COLO829 (cell line): ENCODE data around the gene STAG1.
"Not testable (repeated sequence)": the region's sequence is repeated elsewhere in the genome, so short reads cannot be mapped to it uniquely, and the experiment has no call there.

Experiments
- DNase-seq: peaks from one replicate; pipeline ENCODE4 v3.0.0; 2012; ENCODE audit warnings: low spot score

STAG1 gene

DNA sequence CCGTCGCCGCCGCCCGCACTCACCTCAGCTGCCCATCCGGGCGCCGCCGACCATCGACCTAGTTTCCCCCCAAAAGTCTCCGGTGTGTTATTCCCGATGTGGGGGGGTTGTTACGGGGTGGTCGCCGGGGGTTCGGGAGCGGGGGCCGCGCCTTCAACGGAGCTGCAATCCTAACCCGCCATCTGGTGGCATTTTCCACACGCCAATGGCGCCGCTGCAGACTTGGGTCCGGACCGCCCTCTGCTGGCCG is at the start of gene STAG1:
Gene STAG1, minus strand, starts transcription at position 207 of the 250 bp plus-strand sequence. CDS start 121,480 bp downstream, outside the sequence.
- no peak for DNase-seq

DNA sequence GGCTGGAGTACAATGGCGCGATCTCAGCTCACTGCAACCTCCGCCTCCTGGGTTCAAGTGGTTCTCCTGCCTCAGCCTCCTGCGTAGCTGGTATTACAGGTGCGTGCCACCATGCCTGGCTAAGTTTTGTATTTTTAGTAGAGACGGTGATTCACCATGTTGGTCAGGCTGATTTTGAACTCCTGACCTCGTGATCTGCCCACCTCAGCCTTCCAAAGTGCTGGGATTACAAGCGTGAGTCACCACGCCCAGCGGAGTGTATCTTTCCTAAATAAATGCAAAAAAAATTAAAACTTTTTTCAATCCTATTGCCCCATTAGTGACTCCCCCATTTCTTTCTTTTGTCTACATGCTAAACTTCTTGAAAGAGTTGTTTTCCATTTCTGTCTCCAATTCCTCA is 49.0 kb upstream of the STAG1 start:
- DNase-seq = not testable (repeated sequence)

DNA sequence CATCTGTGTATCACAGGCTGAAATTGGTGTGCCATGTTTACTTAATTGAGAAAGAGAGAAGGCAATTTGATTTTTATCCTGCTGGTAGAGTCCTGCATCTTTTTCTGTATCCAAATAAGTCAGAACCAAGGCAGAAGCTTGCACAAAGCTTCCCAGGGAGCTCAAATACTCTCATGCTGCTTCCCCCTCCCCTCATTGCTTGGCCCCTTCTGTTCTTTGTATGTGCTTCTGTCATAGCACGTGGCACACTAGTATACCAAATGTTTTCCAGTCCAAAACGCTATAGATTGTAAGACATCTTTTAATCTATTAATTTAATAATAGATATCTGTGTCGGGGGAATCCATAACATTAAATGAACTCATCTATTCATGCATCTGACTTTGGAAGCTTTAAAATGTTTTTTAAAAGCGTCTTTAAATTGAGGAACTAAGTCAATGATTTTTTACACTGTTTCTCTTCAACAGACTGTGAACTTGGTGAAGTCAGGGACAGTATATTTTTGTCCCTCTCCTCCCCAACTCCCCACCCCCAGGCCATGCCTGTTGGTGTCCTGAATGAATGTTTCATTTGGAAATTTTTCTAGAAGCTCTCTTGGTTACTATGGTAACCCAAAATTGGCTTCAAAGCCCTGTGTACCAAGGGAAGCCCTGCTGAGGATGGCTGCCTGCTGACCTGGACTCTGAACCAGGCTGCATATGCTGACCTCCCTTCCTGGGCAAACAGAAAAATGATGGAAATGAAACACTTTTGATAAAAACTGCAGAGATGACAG is 40.6 kb upstream of the STAG1 start:
- no peak for DNase-seq

DNA sequence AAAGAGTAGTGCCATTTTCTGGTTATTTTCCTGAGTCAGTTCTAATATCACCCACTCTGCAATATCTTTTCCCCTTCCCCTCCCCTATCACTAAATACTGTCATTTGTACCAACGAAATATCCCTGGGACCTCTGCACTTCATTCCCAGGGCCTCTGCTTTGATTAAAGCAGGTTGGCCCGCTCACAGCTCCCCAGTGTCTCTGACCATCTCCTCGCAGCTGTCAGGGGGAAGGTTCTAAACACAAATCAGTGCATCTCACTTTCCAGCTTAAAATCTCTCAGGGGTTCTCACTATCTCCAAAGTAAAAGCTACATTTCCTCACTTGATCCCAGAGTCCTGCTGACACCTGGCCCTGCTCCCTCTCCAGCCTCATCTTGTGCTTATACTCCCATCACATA is 38.6 kb upstream of the STAG1 start:
- no peak for DNase-seq

DNA sequence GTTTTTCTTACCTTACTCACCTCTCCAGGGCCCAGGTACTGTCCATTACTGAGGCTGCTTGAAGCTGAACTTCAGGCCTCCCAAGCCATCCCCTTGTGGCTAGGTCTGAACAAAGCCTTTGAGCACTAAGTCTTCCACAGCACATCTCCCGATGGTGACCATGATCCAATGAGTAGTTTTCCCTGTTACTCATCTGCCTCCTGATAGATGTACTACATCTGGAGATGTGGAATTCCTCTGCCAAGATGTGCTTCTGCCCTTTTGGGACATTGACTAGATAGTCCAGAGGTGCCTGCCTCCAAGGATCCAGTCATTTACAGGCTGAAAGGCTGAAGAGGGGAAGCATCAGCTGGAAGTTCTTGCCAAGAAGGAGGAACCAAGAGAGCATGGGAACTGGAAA is 37.8 kb upstream of the STAG1 start:
- no peak for DNase-seq

GRCh38 chr3:136788154-136788553 is 36.0 kb upstream of the STAG1 start:
- no peak for DNase-seq

DNA sequence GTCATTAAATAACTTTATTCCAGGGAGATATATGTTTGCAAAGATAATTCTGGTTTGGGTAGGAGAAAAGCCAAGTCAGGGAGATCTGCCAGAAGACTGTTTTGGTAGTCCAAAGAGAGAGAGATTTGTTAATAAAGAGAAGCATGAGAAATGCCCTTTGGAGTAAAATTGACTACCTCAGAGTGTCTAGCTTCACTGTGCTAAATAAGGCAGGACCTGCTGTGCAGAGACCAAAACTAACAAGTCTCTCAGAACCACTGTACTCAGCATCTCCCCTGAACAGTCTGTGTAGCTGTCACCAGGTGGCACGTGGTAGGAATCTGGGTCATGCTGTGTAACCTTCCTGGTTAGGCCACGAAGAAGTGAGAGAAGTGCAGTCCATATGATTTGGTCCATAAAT is 35.2 kb upstream of the STAG1 start:
- no peak for DNase-seq

DNA sequence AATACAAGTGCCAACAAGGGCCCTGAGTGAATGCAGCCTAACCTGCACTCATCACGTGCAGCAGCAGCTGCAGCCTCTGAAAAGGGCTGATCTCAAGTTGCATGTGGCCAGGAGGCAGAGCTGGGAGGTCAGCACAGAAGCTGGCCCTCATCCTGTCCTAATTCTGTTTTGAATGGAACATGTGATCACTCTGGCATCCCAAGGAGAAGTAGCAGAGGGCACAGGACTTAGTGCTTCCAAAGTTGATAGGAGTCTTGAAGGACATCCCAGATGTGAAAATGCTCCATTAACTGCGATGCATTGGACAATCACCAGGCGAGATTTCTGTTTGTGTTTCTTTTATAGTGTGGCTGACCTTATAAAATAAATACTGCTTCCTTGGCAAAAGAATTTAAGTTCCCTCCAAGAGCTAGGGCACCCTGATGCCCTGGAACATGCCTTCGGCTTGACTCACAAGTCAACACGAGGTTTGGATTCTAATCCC is 31.6 kb upstream of the STAG1 start:
- DNase-seq = no peak

- no peak for DNase-seq
These were observed 28.6 kb upstream of the STAG1 start for GRCh38 chr3:136780741-136781140.

DNA sequence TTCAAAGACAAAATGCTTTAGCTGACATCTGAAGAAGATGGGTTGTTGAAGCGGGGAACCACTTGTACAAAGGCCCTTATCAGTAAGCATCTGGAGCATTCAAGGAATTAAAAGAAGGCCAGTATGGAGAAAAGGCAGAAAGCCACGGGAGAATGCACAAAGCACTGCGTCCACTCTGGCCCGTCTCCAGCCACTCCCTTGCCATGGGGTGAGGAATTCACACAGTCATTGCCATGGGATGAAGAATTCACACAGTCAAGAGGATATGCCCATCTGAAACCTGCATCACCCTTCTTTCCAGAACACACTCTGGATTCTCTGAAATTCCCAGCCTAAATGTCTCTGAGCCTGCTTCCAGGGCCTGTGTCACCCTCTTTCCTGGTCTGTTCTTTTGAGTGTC is 26.7 kb upstream of the STAG1 start:
- DNase-seq = no peak

DNA sequence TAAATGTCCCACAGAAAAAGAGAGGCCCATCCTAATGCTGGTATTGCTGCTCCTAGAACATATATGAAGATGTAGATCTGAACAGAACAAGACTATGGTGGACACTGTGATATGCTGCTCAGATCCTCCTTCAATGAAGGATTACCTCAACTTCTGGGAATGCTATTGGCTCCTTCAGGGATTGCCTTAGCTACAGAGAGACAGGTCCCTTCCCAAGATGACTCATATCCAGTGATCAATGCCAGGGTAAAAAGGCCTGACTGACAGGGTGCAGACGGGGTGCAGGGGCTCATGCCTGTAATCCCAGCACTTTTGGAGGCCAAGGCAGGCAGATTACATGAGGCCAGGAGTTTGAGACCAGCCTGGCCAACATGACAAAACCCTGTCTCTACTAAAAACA is 20.5 kb upstream of the STAG1 start:
- DNase-seq = no peak

DNA sequence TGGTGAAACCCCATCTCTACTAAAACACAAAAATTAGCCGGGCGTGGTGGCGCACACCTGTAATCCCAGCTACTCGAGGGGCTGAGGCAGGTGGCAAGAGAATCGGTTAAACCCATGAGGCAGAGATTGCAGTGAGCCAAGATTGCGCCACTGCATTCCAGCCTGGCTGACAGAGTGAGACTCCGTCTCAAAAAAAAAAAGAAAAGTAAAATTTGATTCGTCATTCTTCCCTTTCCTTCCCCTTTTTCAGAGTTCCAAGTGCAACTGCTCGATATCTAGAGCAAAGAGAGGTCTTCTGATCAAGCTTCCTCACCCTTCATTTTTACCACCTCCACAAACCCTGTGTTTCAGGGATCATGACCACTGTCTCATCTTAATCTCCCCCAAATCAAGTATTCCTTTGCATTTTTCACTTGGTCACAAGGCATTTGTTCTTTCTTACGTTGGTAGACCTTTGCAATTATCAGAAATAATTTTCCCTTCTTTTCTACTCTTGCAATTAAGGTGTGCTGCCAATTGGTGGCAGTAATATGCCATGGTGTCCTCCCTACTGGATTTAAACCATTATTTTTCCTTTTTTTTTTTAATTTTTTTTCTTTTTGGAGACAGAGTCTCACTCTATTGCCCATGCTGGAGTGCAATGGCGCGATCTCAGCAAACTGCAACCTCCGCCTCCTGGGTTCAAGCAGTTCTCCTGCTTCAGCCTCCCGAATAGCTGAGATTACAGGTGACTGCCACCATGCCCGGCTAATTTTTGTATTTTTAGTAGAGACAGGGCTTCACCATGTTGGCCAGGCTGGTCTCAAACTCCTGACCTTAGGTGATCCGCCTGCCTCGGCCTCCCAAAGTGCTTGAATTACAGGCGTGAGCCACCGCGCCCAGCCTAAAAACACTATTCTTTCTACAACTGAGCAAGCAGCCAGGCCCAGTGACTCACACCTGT is 6.3 kb upstream of the STAG1 start:
- DNase-seq = not testable (repeated sequence)

GRCh38 chr3:136755192-136755591 is 3.0 kb upstream of the STAG1 start:
- DNase-seq = no peak

- no peak for DNase-seq
These were observed 1.3 kb upstream of the STAG1 start for GRCh38 chr3:136753326-136753939.

- DNase-seq = peak; percentile 95
These were observed 496 bp upstream of the STAG1 start for GRCh38 chr3:136752422-136753325.

DNA sequence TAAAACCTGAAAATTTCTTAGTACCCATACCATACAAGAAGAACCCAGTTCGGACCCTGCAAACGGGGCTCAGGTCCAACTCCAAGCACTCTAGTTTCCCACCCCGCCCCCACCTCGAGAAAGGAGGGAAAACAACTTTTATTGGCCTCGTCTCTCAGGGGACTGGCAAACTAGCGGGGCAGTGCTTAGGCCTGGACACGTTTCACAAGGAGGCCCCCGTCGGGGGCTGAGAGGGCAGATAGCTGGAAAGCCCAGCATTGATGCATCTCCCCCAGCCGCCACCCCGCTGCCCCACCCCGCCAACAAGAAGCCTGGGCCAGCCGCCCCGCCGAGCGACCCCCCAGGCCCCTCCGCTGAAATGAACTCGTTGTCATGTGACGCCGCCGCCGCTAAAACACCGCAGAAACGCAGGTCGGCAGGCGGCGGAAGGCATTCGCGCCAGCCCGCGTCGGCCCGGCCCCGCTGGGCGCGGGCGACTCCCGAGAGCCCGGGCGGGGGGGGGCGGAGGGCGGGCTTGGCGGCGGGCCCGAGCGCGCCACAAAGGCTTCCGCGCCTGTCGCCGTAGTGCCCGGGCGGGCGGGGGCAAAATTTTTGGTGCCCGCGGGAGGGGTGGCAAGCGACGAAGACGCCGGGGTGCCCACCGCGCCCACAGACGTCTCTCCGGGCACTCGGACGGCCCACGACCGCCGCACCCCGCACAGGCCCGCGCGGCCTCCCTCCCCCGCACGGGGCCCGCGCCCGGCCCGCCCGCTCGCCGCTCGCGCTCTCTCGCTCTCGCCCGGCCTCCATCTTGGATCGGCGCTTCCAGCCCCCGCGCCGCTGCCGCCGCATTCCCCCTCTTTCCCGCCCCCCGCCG is 634 bp downstream of the STAG1 start:
- DNase-seq = no peak

DNA sequence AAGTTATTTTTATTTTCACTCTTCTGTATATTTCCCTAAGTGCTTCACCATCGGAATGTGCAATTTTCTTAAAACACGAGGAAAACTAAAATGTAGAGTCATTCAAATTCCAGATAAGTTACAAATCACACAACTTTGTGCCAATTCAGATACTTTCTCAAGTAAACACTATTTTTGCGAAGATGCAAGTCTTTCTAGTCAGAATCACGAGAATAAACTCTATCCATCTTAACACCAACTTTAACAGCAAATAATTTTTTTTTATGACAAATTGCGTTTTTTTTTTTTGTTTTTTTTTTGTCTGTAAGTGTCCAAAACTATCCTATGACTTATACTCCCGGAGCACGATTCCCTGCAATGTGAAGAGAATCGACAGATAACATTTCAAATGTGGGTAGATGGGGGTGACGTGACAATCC is 1.3 kb downstream of the STAG1 start:
- no peak for DNase-seq

- DNase-seq = no peak
These were observed 1.8 kb downstream of the STAG1 start for GRCh38 chr3:136750209-136750896.

DNA sequence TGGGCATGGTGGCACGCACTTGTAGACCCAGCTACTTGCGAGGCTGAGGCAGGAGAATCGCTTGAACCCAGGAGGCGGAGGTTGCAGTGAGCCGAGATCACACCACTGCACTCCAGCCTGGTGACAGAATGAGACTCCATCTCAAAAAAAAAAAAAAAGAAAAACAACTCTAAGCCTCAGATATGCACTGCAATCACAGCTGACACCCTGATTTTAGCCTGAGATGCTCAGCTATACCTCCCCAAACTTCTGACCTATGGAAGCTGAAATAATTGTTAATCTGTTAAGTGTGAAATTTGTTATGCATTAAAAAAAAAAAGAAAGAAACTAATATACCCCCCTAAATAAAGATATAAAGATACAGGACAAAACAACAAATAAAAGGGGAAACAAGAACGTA is 2.6 kb downstream of the STAG1 start:
- DNase-seq = not testable (repeated sequence)

DNA sequence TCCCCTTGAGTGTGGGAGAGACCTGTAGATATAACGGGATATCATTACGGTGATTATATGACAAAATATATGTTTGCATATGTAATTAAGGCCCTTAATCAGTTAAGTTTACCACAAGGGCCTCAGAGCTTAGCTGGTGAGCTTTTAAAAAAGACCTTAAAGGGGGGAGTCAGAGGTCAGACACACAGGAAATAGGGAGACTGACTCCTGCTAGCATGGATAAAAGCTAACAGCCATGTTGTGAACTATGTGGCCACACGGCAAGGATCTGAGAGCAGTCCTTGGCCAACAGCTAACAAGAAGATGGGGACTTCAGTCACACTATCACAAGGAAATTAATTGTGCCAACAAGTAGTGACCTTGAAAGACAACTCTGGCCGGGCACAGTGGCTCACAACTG is 3.1 kb downstream of the STAG1 start:
- DNase-seq = no peak
